Measurements from ENCODE around the gene LARP7. TPM values are rescaled to one million over a fixed set of nuclear protein-coding genes. Genes with fewer than 3 reads are reported as not detected.
"Not testable (repeated sequence)": the region's sequence is repeated elsewhere in the genome, so short reads cannot be mapped to it uniquely, and the experiment has no call there.

The LARP7 gene
- total and polyA plus RNA-seq, 8 donors: 18.1 to 100 (median 38.8) TPM

DNA sequence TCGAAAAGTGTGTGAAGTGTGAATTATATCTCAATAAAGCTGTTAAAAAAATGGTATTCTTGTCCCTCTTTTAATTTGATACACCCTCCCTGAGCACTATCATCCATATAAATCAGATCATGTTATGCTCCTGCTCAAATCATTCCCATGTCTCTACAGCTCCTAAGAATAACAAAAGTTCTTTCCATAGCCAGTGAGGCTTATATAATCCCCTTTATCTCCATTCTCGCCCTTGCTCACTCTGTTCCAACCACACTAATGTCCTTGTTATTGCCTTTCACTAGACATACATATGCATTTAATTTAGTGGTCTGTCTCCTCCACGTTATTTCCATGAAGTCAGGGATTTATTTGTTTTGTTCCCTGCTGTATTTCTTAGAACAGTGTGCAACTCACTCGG lies 10.7 kb upstream of the LARP7 start:
- TF ChIP-seq, protein P1, sequence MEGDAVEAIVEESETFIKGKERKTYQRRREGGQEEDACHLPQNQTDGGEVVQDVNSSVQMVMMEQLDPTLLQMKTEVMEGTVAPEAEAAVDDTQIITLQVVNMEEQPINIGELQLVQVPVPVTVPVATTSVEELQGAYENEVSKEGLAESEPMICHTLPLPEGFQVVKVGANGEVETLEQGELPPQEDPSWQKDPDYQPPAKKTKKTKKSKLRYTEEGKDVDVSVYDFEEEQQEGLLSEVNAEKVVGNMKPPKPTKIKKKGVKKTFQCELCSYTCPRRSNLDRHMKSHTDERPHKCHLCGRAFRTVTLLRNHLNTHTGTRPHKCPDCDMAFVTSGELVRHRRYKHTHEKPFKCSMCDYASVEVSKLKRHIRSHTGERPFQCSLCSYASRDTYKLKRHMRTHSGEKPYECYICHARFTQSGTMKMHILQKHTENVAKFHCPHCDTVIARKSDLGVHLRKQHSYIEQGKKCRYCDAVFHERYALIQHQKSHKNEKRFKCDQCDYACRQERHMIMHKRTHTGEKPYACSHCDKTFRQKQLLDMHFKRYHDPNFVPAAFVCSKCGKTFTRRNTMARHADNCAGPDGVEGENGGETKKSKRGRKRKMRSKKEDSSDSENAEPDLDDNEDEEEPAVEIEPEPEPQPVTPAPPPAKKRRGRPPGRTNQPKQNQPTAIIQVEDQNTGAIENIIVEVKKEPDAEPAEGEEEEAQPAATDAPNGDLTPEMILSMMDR (IDR thresholded peaks at IDR 0.05): no peak
- no peak for TF ChIP-seq POLR2A (IDR thresholded peaks at IDR 0.05)
- intact Hi-C loops (cut with DNase I; ENCODE audit: low total_unique reads): no loop called here
- WGBS, 5 donors: 89 to 95% (median 94%) methylated on average over 4 of the region's 4 CpGs

DNA sequence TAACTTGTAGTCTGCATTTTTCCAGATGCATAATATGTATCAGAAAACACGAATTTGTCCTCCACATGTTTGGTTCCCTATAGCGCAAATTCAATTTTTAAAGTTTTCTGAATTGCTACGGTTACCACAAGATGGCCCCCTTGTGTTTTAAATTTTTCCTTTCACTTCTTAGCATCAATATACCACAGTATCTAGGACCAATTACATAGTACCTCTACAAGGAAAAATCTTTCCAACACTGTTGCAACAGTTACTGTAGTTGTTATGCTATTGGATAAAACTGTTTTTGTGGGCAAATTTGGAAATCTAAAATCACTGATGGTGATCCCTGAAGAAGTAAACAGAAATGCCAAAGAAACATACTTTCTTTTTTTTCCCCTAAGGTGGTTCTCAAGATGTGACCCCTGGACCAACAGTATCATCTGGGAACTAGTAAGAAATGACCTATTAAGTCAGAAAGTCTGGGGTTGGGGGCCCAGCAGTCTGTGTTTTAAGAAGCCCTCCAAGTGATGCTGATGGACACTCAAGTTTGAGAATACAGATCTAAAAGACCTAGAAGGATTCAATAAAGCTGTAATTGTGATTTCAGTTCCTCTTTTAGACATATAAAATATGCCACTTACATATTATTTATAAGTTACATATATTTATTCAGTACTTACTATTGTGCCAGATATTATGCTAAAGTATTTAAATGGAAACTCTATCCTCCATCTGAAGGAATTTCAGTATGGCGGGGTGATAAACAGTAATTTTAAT lies 3.3 kb upstream of the LARP7 start:
- no peaks in the 10 kb centered on the region for H3K27me3 ChIP-seq
- peaks cover 6 to 22% (median 14%) of the 10 kb centered on the region in 4 donors for H3K4me1 ChIP-seq
- no peaks in the 10 kb centered on the region for H3K9me3 ChIP-seq
- TF ChIP-seq EP300 (IDR thresholded peaks at IDR 0.05): no peak
- no peak for TF ChIP-seq POLR2AphosphoS5 (IDR thresholded peaks at IDR 0.05)
- TF ChIP-seq, protein P1 (IDR thresholded peaks at IDR 0.05): peak in 2 of 7 experiments; percentile 17 to 25
- no peak for TF ChIP-seq POLR2A (IDR thresholded peaks at IDR 0.05)
- no peak overlapping the region for H3K27ac ChIP-seq
- peaks cover 0 to 21% (median 8%) of the 10 kb centered on the region in 4 donors for H3K36me3 ChIP-seq
- intact Hi-C loops (cut with DNase I; ENCODE audit: low total_unique reads): loop anchor here (5.0 kb wide), 1 partner anchor 134 kb away; no protein-coding TSS in a partner anchor
- peak in 1 of 2 donors; percentile 61 for DNase-seq
- H3K4me3 ChIP-seq: no peak overlapping the region
- WGBS, 5 donors: 28 to 39% (median 32%) methylated on average over 4 of the region's 4 CpGs

More for the DNA sequence above, 10.7 kb upstream of the LARP7 start:
- no peaks in the 10 kb centered on the region for H3K27me3 ChIP-seq
- H3K4me1 ChIP-seq: no peaks in the 10 kb centered on the region
- no peak overlapping the region for H3K4me3 ChIP-seq
- DNase-seq: no peak
- H3K36me3 ChIP-seq: peaks cover 0 to 20% (median 12%) of the 10 kb centered on the region in 4 donors
- no peak overlapping the region for H3K27ac ChIP-seq
- H3K9me3 ChIP-seq: no peaks in the 10 kb centered on the region

DNA sequence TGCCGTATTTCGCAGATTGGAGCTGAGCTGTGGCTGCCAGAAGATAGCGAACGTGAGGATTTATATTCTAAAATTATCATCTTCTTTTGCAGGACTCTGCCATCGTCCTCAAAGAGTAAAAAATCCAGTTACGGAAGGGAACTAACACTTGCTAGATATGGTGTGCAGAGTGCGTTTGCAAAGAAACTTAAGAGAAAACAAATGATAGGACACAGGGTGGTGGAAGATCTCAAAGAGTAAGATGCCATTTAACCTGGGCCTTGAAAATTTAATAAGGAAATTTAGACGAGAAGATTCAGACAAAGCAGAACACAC lies 566 bp downstream of the LARP7 start:
- 0 to 1% (median 1%) methylated on average over 8 of the region's 8 CpGs for WGBS, 5 donors
- H3K4me1 ChIP-seq: peaks cover 6 to 53% (median 31%) of the 10 kb centered on the region in 4 donors
- peaks cover 0 to 7% (median 1%) of the 10 kb centered on the region in 4 donors for H3K36me3 ChIP-seq
- no peak for DNase-seq
- no peaks in the 10 kb centered on the region for H3K27me3 ChIP-seq
- peak overlapping the region; percentile 90 to 98 (median 94) for H3K27ac ChIP-seq
- TF ChIP-seq, protein P1 (IDR thresholded peaks at IDR 0.05): peak in 1 of 7 experiments; percentile 9
- TF ChIP-seq POLR2AphosphoS5 (IDR thresholded peaks at IDR 0.05): no peak
- H3K4me3 ChIP-seq: peak overlapping the region; percentile 53 to 80 (median 59)
- intact Hi-C loops (cut with DNase I; ENCODE audit: low total_unique reads): no loop called here
- H3K9me3 ChIP-seq: no peaks in the 10 kb centered on the region

DNA sequence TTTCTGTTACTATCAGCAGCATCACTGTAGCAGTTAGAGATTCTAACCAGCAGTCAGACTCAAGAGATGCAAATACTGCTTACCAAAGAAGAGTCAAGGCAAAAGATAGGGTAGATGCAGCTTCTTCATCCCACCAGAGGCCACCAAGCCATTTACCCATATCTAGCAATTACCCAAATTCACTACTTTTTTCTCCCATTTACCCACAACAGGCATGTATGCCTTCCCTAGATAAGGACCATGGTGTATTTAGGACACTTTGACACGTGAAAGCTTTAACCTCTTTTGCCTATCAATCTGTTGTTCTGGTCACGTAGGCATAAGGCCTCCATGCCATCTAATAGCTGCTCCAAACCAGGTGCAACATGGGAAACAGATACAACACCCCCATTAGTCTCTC lies 5.6 kb downstream of the LARP7 start:
- 68 to 87% (median 73%) methylated on average over 2 of the region's 2 CpGs for WGBS, 5 donors
- intact Hi-C loops (cut with DNase I; ENCODE audit: low total_unique reads): no loop called here
- no peak for TF ChIP-seq POLR2AphosphoS5 (IDR thresholded peaks at IDR 0.05)
- TF ChIP-seq, protein P1 (IDR thresholded peaks at IDR 0.05): no peak
- no peak for TF ChIP-seq EP300 (IDR thresholded peaks at IDR 0.05)
- TF ChIP-seq POLR2A (IDR thresholded peaks at IDR 0.05): no peak
- Histone ChIP-seq H3K36me3 (peaks cover 23 to 46% (median 41%) of the 10 kb centered on the region in 4 donors), H3K4me3 (no peak overlapping the region), H3K4me1 (peaks cover 6 to 49% (median 28%) of the 10 kb centered on the region in 4 donors), H3K27me3 (no peaks in the 10 kb centered on the region), H3K9me3 (no peaks in the 10 kb centered on the region), H3K27ac (no peak overlapping the region)
- DNase-seq: no peak

DNA sequence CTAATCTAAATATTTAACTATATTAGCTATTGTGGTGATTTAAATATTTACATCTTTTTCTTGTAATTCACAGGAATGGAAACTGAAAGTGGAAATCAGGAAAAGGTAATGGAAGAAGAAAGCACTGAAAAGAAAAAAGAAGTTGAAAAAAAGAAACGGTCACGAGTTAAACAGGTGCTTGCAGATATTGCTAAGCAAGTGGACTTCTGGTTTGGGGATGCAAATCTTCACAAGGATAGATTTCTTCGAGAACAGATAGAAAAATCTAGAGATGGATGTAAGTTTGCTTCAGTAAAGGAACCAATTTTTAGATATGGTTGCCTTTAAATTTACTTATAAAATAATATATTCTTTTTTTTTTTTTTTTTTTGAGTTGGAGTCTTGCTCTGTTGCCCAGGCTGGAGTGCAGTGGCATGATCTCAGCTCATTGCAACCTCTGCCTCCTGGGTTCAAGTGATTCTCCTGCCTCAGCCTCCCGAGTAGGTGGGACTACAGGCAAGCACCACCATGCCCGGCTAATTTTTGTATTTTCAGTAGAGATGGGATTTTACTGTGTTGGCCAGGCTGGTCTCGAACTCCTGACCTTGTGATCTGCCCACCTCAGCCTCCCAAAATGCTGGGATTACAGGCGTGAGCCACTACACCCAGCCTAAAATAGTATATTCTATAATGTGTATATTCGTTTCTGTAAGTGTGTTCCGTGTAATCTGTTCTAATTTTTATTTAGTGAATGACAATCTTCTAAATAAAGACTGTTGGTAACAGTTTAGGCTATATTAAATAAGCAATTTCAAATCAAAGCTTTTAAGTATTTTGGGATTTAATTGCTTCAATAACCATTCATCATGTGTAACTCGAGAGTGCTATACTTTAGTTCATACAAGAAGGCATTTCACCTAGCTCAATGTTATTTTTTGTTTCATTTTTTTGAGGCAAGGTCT lies 7.9 kb downstream of the LARP7 start:
- H3K27ac ChIP-seq; intact Hi-C loops (cut with DNase I; ENCODE audit: low total_unique reads); DNase-seq; H3K9me3 ChIP-seq; H3K27me3 ChIP-seq; H3K4me3 ChIP-seq: not testable (repeated sequence)
- Histone ChIP-seq H3K4me1 (peaks cover 0 to 26% (median 11%) of the 10 kb centered on the region in 4 donors), H3K36me3 (peaks cover 34 to 69% (median 64%) of the 10 kb centered on the region in 4 donors)
- 77 to 86% (median 85%) methylated on average over 10 of the region's 10 CpGs for WGBS, 5 donors

Measured in stomach (tissue), 9 donors.